GM23338 (cell line): ENCODE results near the gene BSCL2. TPM values are rescaled to one million over a fixed set of nuclear protein-coding genes. Genes with fewer than 3 reads are reported as not detected.

Experiments
- ATAC-seq: fragments of 200-7000 bp; cut with Tn5 transposase; 3 replicates; pipeline ENCODE4 v1.9.1; 2020
- DNase-seq: peaks from one replicate; pipeline ENCODE4 v3.0.0-alpha.2; 2015; ENCODE audit warnings: low spot score
- H2AFZ ChIP-seq: fragments of 200-600 bp; sonication (generic); 2 replicates; pipeline ENCODE4 v1.8.0; 2016; ENCODE audit warnings: antibody characterized with exemption, mild to moderate bottlenecking, moderate library complexity
- H3F3A ChIP-seq: fragments of 200-600 bp; sonication (generic); replicated peaks from 2 replicates; pipeline ENCODE4 v1.8.0; 2017; ENCODE audit warnings: antibody characterized with exemption, mixed run types, low read depth
- H3K27ac ChIP-seq: fragments of 200-600 bp; sonication (generic); 2 replicates; pipeline ENCODE4 v1.6.1; 2016; ENCODE audit warnings: low read depth
- H3K27me3 ChIP-seq: fragments of 200-600 bp; sonication (generic); 2 replicates; pipeline ENCODE4 v1.8.0; 2016; ENCODE audit warnings: mild to moderate bottlenecking, mixed run types, moderate library complexity; ENCODE audit not compliant: insufficient read depth
- H3K36me3 ChIP-seq: fragments of 200-600 bp; sonication (generic); 2 replicates; pipeline ENCODE4 v1.8.0; 2016; ENCODE audit warnings: mild to moderate bottlenecking; ENCODE audit not compliant: insufficient read depth
- H3K4me1 ChIP-seq: fragments of 200-600 bp; sonication (generic); 2 replicates; pipeline ENCODE4 v1.8.0; 2016; ENCODE audit warnings: mild to moderate bottlenecking, moderate library complexity; ENCODE audit not compliant: insufficient read depth
- H3K4me2 ChIP-seq: fragments of 200-600 bp; sonication (generic); 2 replicates; pipeline ENCODE4 v1.7.1; 2017; ENCODE audit warnings: mixed run types
- H3K4me3 ChIP-seq: fragments of 200-600 bp; sonication (generic); 2 replicates; pipeline ENCODE4 v1.6.1; 2016; ENCODE audit warnings: mixed run types
- H3K79me2 ChIP-seq: fragments of 200-600 bp; sonication (generic); replicated peaks from 2 replicates; pipeline ENCODE4 v1.8.0; 2017; ENCODE audit warnings: mild to moderate bottlenecking; ENCODE audit not compliant: insufficient read depth
- H3K9me2 ChIP-seq: fragments of 200-600 bp; sonication (generic); 2 replicates; pipeline ENCODE4 v1.8.0; 2017; ENCODE audit not compliant: insufficient read depth
- H4K20me1 ChIP-seq: fragments of 200-600 bp; sonication (generic); replicated peaks from 2 replicates; pipeline ENCODE4 v1.8.0; 2017; ENCODE audit warnings: mild to moderate bottlenecking; ENCODE audit not compliant: insufficient read depth
- H3K27ac Mint-ChIP-seq: 2 replicates; pipeline ENCODE4 v1.8.0; 2020; ENCODE audit warnings: inconsistent platforms, mild to moderate bottlenecking, moderate library complexity, mixed read lengths
- H3K27me3 Mint-ChIP-seq: 3 replicates; pipeline ENCODE4 v1.8.0; 2022; ENCODE audit warnings: low read depth, mild to moderate bottlenecking, moderate library complexity, mixed read lengths, inconsistent platforms; ENCODE audit not compliant: insufficient read depth, poor library complexity
- H3K36me3 Mint-ChIP-seq: 3 replicates; pipeline ENCODE4 v1.8.0; 2021; ENCODE audit warnings: low read depth, mild to moderate bottlenecking, inconsistent platforms, moderate library complexity, mixed read lengths
- H3K4me1 Mint-ChIP-seq: 3 replicates; pipeline ENCODE4 v1.8.0; 2020; ENCODE audit warnings: mild to moderate bottlenecking, inconsistent platforms, mixed read lengths
- H3K4me3 Mint-ChIP-seq: 3 replicates; pipeline ENCODE4 v1.8.0; 2021; ENCODE audit warnings: moderate library complexity, mild to moderate bottlenecking, inconsistent platforms, mixed read lengths
- H3K9me3 Mint-ChIP-seq: 3 replicates; pipeline ENCODE4 v1.8.0; 2020; ENCODE audit warnings: moderate library complexity, mild to moderate bottlenecking, inconsistent platforms, mixed read lengths
- CREB1 ChIP-seq: fragments of 250-450 bp; sonication (Bioruptor Pico); IDR thresholded peaks from 2 replicates; pipeline ENCODE4 v1.5.0; 2020; ENCODE audit warnings: low read depth, mild to moderate bottlenecking, moderate library complexity
- CTCF ChIP-seq, 2 experiments: fragments of 200-600 bp in 1 of 2; sonication (generic) in 1 of 2; conservative IDR thresholded peaks; 2 replicates each; pipeline versions ENCODE4 v1.5.1 to v1.6.1; 2016 to 2017; ENCODE audit warnings: antibody characterized with exemption in 2 of 2, low read depth in 2 of 2, mild to moderate bottlenecking in 2 of 2, moderate library complexity in 1 of 2
- ETS1 ChIP-seq: IDR thresholded peaks from 2 replicates; pipeline ENCODE4 v1.6.1; 2016; ENCODE audit warnings: antibody characterized with exemption
- EZH2 ChIP-seq: fragments of 200-600 bp; sonication (generic); IDR thresholded peaks from one replicate; pipeline ENCODE4 v1.8.0; 2017; ENCODE audit warnings: antibody characterized with exemption, mild to moderate bottlenecking, low read depth; ENCODE audit not compliant: unreplicated experiment
- EZH2phosphoT487 ChIP-seq: fragments of 200-600 bp; sonication (generic); IDR thresholded peaks from one replicate; pipeline ENCODE4 v1.8.1; 2018; ENCODE audit warnings: antibody characterized with exemption; ENCODE audit not compliant: unreplicated experiment
- JUNB ChIP-seq: IDR thresholded peaks from one replicate; pipeline ENCODE4 v1.6.1; 2016; ENCODE audit warnings: antibody characterized with exemption; ENCODE audit not compliant: unreplicated experiment
- NANOG ChIP-seq: IDR thresholded peaks from 2 replicates; pipeline ENCODE4 v1.6.1; 2016; ENCODE audit warnings: antibody characterized with exemption, borderline replicate concordance
- POLR2AphosphoS5 ChIP-seq: IDR thresholded peaks from 2 replicates; pipeline ENCODE4 v1.6.1; 2016; ENCODE audit warnings: antibody characterized with exemption, low read depth
- REST ChIP-seq: IDR thresholded peaks from one replicate; pipeline ENCODE4 v1.6.1; 2018; ENCODE audit warnings: antibody characterized with exemption; ENCODE audit not compliant: unreplicated experiment
- STAT1 ChIP-seq: IDR thresholded peaks from one replicate; pipeline ENCODE4 v1.6.1; 2016; ENCODE audit warnings: antibody characterized with exemption; ENCODE audit not compliant: unreplicated experiment
- ZNF114 ChIP-seq: fragments of 250-450 bp; sonication (Bioruptor Pico); IDR thresholded peaks from 2 replicates; pipeline ENCODE4 v1.5.0; 2020; ENCODE audit warnings: mild to moderate bottlenecking, moderate library complexity
- ZNF331 ChIP-seq: fragments of 250-450 bp; sonication (Bioruptor Pico); IDR thresholded peaks from 2 replicates; pipeline ENCODE4 v1.5.0; 2020; ENCODE audit warnings: low read depth, mild to moderate bottlenecking, moderate library complexity
- ZNF462 ChIP-seq: fragments of 250-450 bp; sonication (Bioruptor Pico); IDR thresholded peaks from 2 replicates; pipeline ENCODE4 v1.5.0; 2020; ENCODE audit warnings: mild to moderate bottlenecking, moderate library complexity
- polyA plus RNA-seq: library from polyadenylated mRNA; unstranded; fragments of >200 nt; fragmentation: Nextera tagmentation; extraction: Ambion mirVana; gene quantifications from 2 replicates; pipeline ENCODE4 v1.2.1, GENCODE V29; 2016
- total RNA-seq: library from RNA; depleted of rRNA; stranded (reverse); fragments of >200 nt; shearing (Covaris generic); gene quantifications from 2 replicates; pipeline ENCODE4 v1.2.3, GENCODE V29; 2014

The BSCL2 gene
- total and polyA plus RNA-seq, 2 experiments from 2014 or later, result 60.2 to 81.7 TPM

GRCh38 chr11:62682518-62682917 is 24.7 kb downstream of the BSCL2 start:
- no peaks in the 10 kb centered on the region for H3K9me3 Mint-ChIP-seq
- Histone ChIP-seq H3K79me2 (peaks cover 10% of the 10 kb centered on the region), H4K20me1 (no peaks in the 10 kb centered on the region), H3K9me2 (no peaks in the 10 kb centered on the region), H3K27ac (no peak overlapping the region), H3K36me3 (no peaks in the 10 kb centered on the region), H3K27me3 (peaks cover 6% of the 10 kb centered on the region), H2AFZ (no peak overlapping the region), H3K4me3 (no peak overlapping the region), H3K4me2 (no peak overlapping the region), H3F3A (peaks cover 9% of the 10 kb centered on the region), H3K4me1 (peaks cover 8% of the 10 kb centered on the region)
- DNase-seq (no peak), ATAC-seq (no peak)
- peaks cover 8% of the 10 kb centered on the region for H3K36me3 Mint-ChIP-seq
- peaks cover 13% of the 10 kb centered on the region for H3K4me1 Mint-ChIP-seq
- H3K27me3 Mint-ChIP-seq, result peaks cover 6% of the 10 kb centered on the region
- H3K4me3 Mint-ChIP-seq, result no peak overlapping the region
- no peak overlapping the region for H3K27ac Mint-ChIP-seq
- TF ChIP-seq ETS1 (no peak), CREB1 (no peak), NANOG (no peak), EZH2phosphoT487 (no peak), REST (no peak), EZH2 (no peak), POLR2AphosphoS5 (no peak), STAT1 (no peak), CTCF (conservative IDR thresholded peaks at IDR 0.05; ENCODE audit: low read depth in 2 of 2) (no peak), ZNF462 (no peak), ZNF331 (CRISPR knock-in tag) (no peak), ZNF114 (CRISPR knock-in tag) (no peak), JUNB (no peak)
